Hematopoietic multipotent progenitor cell treated with erythropoietin and hydrocortisone succinate and interleukin-3 and kit ligand, for 4 days (in vitro differentiated cells): ENCODE results near the gene ECHS1.

ENCODE experiments used
- DNase-seq: peaks from one replicate; pipeline ENCODE4 v3.0.0-alpha.2; 2015

ECHS1 gene

GRCh38 chr10:133357285-133358161 lies 15.6 kb downstream of the ECHS1 start, which contains the start of gene FUOM:
FUOM (minus strand) TSS chr10:133358019; CDS start chr10:133358007, 12 bp downstream.
- peak; percentile 83 for DNase-seq

- DNase-seq: no peak
These were observed 16.4 kb downstream of the ECHS1 start for GRCh38 chr10:133356549-133357284.

- DNase-seq: no peak
These were observed 17.2 kb downstream of the ECHS1 start for GRCh38 chr10:133355991-133356390.

GRCh38 chr10:133355266-133355665 lies 17.9 kb downstream of the ECHS1 start:
- no peak for DNase-seq

GRCh38 chr10:133354672-133355240 lies 18.4 kb downstream of the ECHS1 start:
- no peak for DNase-seq

GRCh38 chr10:133353988-133354605 lies 19.1 kb downstream of the ECHS1 start:
- no peak for DNase-seq

- no peak for DNase-seq
These were observed 19.8 kb downstream of the ECHS1 start for GRCh38 chr10:133353202-133353959.

- no peak for DNase-seq
These were observed 21.5 kb downstream of the ECHS1 start for GRCh38 chr10:133351408-133352318.

GRCh38 chr10:133350950-133351329 lies 22.2 kb downstream of the ECHS1 start:
- no peak for DNase-seq

GRCh38 chr10:133350283-133350949 lies 22.7 kb downstream of the ECHS1 start:
- no peak for DNase-seq

- no peak for DNase-seq
These were observed 23.6 kb downstream of the ECHS1 start for GRCh38 chr10:133349577-133350011.

- DNase-seq: no peak
These were observed 24.0 kb downstream of the ECHS1 start for GRCh38 chr10:133349160-133349568.

GRCh38 chr10:133347710-133348517 lies 25.2 kb downstream of the ECHS1 start:
- no peak for DNase-seq

GRCh38 chr10:133346413-133346812 lies 26.7 kb downstream of the ECHS1 start:
- DNase-seq: no peak

GRCh38 chr10:133344236-133344635 lies 28.9 kb downstream of the ECHS1 start:
- no peak for DNase-seq

GRCh38 chr10:133343558-133343957 lies 29.6 kb downstream of the ECHS1 start:
- DNase-seq: no peak

GRCh38 chr10:133342942-133343341 lies 30.2 kb downstream of the ECHS1 start:
- no peak for DNase-seq

GRCh38 chr10:133341983-133342382 lies 31.2 kb downstream of the ECHS1 start:
- DNase-seq: no peak

GRCh38 chr10:133339708-133340380 lies 33.3 kb downstream of the ECHS1 start:
- DNase-seq: no peak
